Measurements from ENCODE around the gene GSAP.

GRCh38 chr7:77368974-77369373 lies 47.2 kb downstream of the GSAP start:
- peak; percentile 29; the same call in 1 of the 2 replicates for TF ChIP-seq CTCF (IDR thresholded peaks at IDR 0.05)
- no peak for TF ChIP-seq POLR2AphosphoS5 (IDR thresholded peaks at IDR 0.05; ENCODE audit: low read depth, low read length)

Data from Panc1 (cell line).